Testis (tissue), 2 donors: Measurements from ENCODE around the gene ATG4B.

Source experiments
- POLR2A ChIP-seq: fragments of 450-650 bp; IDR thresholded peaks from one replicate; pipeline ENCODE4 v1.6.1; 2017; ENCODE audit warnings: antibody characterized with exemption, mild to moderate bottlenecking, moderate library complexity
- TF ChIP-seq, protein P1 (sequence below), 3 experiments: fragments of 450-650 bp in 2 of 3; fragments of 200-600 bp in 1 of 3; sonication (generic) in 1 of 3; IDR thresholded peaks; one replicate each; pipeline ENCODE4 v1.5.1; 2016 to 2019; ENCODE audit warnings: antibody characterized with exemption in 3 of 3, mild to moderate bottlenecking in 2 of 3, moderate library complexity in 1 of 3

DNA sequence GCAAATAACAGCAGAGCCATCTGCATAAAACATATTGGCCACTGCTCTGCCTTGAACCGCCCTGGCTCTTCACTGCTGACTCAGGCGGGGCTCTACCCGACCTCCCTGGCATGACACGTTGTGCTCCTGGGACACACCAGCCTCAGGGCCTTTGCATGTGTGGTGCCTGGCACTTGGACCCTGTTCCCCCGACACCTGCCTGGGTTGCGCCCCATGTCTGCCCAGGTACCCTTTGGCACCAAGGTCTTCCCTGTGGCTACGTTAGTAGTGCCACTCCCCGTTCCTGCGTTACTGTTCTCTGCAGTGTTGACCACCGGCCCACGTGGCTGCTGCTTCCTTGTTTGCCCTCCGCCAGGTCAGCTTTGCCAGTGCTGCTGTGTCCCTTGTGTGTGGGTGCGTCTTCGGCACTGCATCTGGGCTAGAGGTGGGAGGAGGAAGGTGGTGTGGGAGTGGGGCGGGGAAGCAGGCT, 20.3 kb downstream of the ATG4B start:
- TF ChIP-seq, protein P1, sequence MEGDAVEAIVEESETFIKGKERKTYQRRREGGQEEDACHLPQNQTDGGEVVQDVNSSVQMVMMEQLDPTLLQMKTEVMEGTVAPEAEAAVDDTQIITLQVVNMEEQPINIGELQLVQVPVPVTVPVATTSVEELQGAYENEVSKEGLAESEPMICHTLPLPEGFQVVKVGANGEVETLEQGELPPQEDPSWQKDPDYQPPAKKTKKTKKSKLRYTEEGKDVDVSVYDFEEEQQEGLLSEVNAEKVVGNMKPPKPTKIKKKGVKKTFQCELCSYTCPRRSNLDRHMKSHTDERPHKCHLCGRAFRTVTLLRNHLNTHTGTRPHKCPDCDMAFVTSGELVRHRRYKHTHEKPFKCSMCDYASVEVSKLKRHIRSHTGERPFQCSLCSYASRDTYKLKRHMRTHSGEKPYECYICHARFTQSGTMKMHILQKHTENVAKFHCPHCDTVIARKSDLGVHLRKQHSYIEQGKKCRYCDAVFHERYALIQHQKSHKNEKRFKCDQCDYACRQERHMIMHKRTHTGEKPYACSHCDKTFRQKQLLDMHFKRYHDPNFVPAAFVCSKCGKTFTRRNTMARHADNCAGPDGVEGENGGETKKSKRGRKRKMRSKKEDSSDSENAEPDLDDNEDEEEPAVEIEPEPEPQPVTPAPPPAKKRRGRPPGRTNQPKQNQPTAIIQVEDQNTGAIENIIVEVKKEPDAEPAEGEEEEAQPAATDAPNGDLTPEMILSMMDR (IDR thresholded peaks at IDR 0.05) = no peak
- TF ChIP-seq POLR2A = no peak
